Activated T-helper 2 cell treated with anti-CD3 and anti-CD28 coated beads, Interferon-gamma antibody, Interleukin-2, Interleukin-4, amounts not matched to agents 10 μg/mL and 5 μg/mL and 100 μg/mL, durations not matched to agents 14 hours and 24 hours and 36 hours (primary cell): Measurements from ENCODE around the gene PSMD2. TPM values are rescaled to one million over a fixed set of nuclear protein-coding genes. Genes with fewer than 3 reads are reported as not detected.

Source experiments
- DNase-seq: peaks from one replicate; pipeline ENCODE4 v3.0.0; 2021; ENCODE audit warnings: low spot score
- H3K27ac Mint-ChIP-seq: one replicate; pipeline ENCODE4 v1.8.0; 2021; ENCODE audit warnings: mixed read lengths
- H3K27me3 Mint-ChIP-seq: one replicate; pipeline ENCODE4 v1.8.0; 2021; ENCODE audit warnings: low read depth, mixed read lengths
- H3K36me3 Mint-ChIP-seq: one replicate; pipeline ENCODE4 v1.8.0; 2021; ENCODE audit warnings: low read depth, mixed read lengths
- H3K4me1 Mint-ChIP-seq: one replicate; pipeline ENCODE4 v1.8.0; 2021; ENCODE audit warnings: low read depth, mixed read lengths
- H3K4me3 Mint-ChIP-seq: one replicate; pipeline ENCODE4 v1.8.0; 2021; ENCODE audit warnings: low read depth, mild to moderate bottlenecking, moderate library complexity, mixed read lengths
- H3K9me3 Mint-ChIP-seq: one replicate; pipeline ENCODE4 v1.8.0; 2021; ENCODE audit warnings: mixed read lengths
- intact Hi-C: fragments of 100-400 bp; cut with micrococcal nuclease; formaldehyde crosslinking; loops from one replicate; pipeline ENCODE4 v1.15.1; 2023
- total RNA-seq: library from RNA; stranded (reverse); gene quantifications from 2 replicates; pipeline ENCODE4 v1.2.3, GENCODE V29; 2022

Gene PSMD2
- 268 and 275 TPM in 2 replicates for total RNA-seq

GRCh38 chr3:184298759-184299487 lies at the start of gene PSMD2:
PSMD2 (plus strand) TSS chr3:184299241; CDS start chr3:184299267, 26 bp downstream.
- H3K4me3 Mint-ChIP-seq, result peak within 1 kb of the TSS; percentile 92
- DNase-seq, result peak; percentile 94
- no peaks in the 10 kb centered on the region for H3K9me3 Mint-ChIP-seq
- peak within 1 kb of the TSS; percentile 58 for H3K27ac Mint-ChIP-seq
- peaks cover 17% of the 10 kb centered on the region for H3K4me1 Mint-ChIP-seq
- peaks cover 2% of the 10 kb centered on the region for H3K27me3 Mint-ChIP-seq
- H3K36me3 Mint-ChIP-seq, result peaks cover 40% of the 10 kb centered on the region
- intact Hi-C loops, result loop anchor here (1.0 to 2.0 kb wide), 6 partner anchors 15 to 144 kb away; partner anchors contain the start of genes ABCF3, AP2M1, DVL3 and EEF1AKMT4

GRCh38 chr3:184249412-184250166 lies 49.5 kb upstream of the PSMD2 start, which contains the start of gene EEF1AKMT4:
EEF1AKMT4 (plus strand) TSS chr3:184249672; CDS start chr3:184249695, 23 bp downstream.
- Mint-ChIP-seq H3K27ac (peak within 1 kb of the TSS; percentile 99), H3K36me3 (peaks cover 16% of the 10 kb centered on the region), H3K27me3 (no peaks in the 10 kb centered on the region), H3K9me3 (no peaks in the 10 kb centered on the region), H3K4me1 (peaks cover 7% of the 10 kb centered on the region), H3K4me3 (peak within 1 kb of the TSS; percentile 95)
- DNase-seq, result peak; percentile 96
- intact Hi-C loops, result loop anchor here (1.0 to 2.0 kb wide), 10 partner anchors 12 to 365 kb away; partner anchors contain the start of genes ABCC5, ABCF3, AP2M1 and CAMK2N2

- intact Hi-C loops, result loop anchor here (1.0 kb wide), 2 partner anchors 11 to 23 kb away; partner anchors contain the start of gene CAMK2N2
- H3K4me1 Mint-ChIP-seq, result peaks cover 7% of the 10 kb centered on the region
- DNase-seq, result peak; percentile 85
- peak overlapping the region; percentile 95 for H3K4me3 Mint-ChIP-seq
- H3K9me3 Mint-ChIP-seq, result no peaks in the 10 kb centered on the region
- peaks cover 9% of the 10 kb centered on the region for H3K36me3 Mint-ChIP-seq
- H3K27ac Mint-ChIP-seq, result peak overlapping the region; percentile 99
- H3K27me3 Mint-ChIP-seq, result no peaks in the 10 kb centered on the region
These were observed 48.7 kb upstream of the PSMD2 start for GRCh38 chr3:184250167-184250828.

GRCh38 chr3:184255291-184256039 lies 43.6 kb upstream of the PSMD2 start:
- Mint-ChIP-seq H3K4me3 (no peak overlapping the region), H3K27me3 (peaks cover 16% of the 10 kb centered on the region), H3K9me3 (no peaks in the 10 kb centered on the region), H3K27ac (no peak overlapping the region), H3K36me3 (peaks cover 9% of the 10 kb centered on the region), H3K4me1 (peaks cover 5% of the 10 kb centered on the region)
- intact Hi-C loops, result no loop called here
- DNase-seq, result no peak

GRCh38 chr3:184257083-184257915 lies 41.7 kb upstream of the PSMD2 start:
- intact Hi-C loops, result no loop called here
- H3K4me3 Mint-ChIP-seq, result no peak overlapping the region
- peaks cover 25% of the 10 kb centered on the region for H3K27me3 Mint-ChIP-seq
- no peak overlapping the region for H3K27ac Mint-ChIP-seq
- H3K9me3 Mint-ChIP-seq, result no peaks in the 10 kb centered on the region
- DNase-seq, result no peak
- peaks cover 13% of the 10 kb centered on the region for H3K4me1 Mint-ChIP-seq
- peaks cover 9% of the 10 kb centered on the region for H3K36me3 Mint-ChIP-seq

- Mint-ChIP-seq H3K9me3 (no peaks in the 10 kb centered on the region), H3K36me3 (peaks cover 9% of the 10 kb centered on the region), H3K4me1 (peaks cover 17% of the 10 kb centered on the region), H3K27me3 (peaks cover 33% of the 10 kb centered on the region), H3K27ac (no peak overlapping the region), H3K4me3 (no peak overlapping the region)
- intact Hi-C loops, result no loop called here
- no peak for DNase-seq
These were observed 40.1 kb upstream of the PSMD2 start for GRCh38 chr3:184258926-184259325.

- no peaks in the 10 kb centered on the region for H3K9me3 Mint-ChIP-seq
- H3K27ac Mint-ChIP-seq, result no peak overlapping the region
- intact Hi-C loops, result no loop called here
- peaks cover 17% of the 10 kb centered on the region for H3K4me1 Mint-ChIP-seq
- peaks cover 33% of the 10 kb centered on the region for H3K27me3 Mint-ChIP-seq
- H3K36me3 Mint-ChIP-seq, result peaks cover 9% of the 10 kb centered on the region
- no peak for DNase-seq
- peak overlapping the region; percentile 1 for H3K4me3 Mint-ChIP-seq
These were observed 39.6 kb upstream of the PSMD2 start for GRCh38 chr3:184259396-184259877.

- intact Hi-C loops, result no loop called here
- Mint-ChIP-seq H3K4me1 (peaks cover 17% of the 10 kb centered on the region), H3K27ac (no peak overlapping the region), H3K9me3 (no peaks in the 10 kb centered on the region), H3K27me3 (peaks cover 38% of the 10 kb centered on the region), H3K36me3 (peaks cover 9% of the 10 kb centered on the region), H3K4me3 (peak overlapping the region; percentile 72)
- DNase-seq, result peak; percentile 23
These were observed 38.9 kb upstream of the PSMD2 start for GRCh38 chr3:184259878-184260723.

- H3K27ac Mint-ChIP-seq, result no peak overlapping the region
- DNase-seq, result no peak
These were observed 38.2 kb upstream of the PSMD2 start for GRCh38 chr3:184260724-184261269.

GRCh38 chr3:184261270-184261853 lies 37.7 kb upstream of the PSMD2 start, which contains the start of gene CAMK2N2:
CAMK2N2 (minus strand) TSS chr3:184261553; CDS start chr3:184261285, 268 bp downstream.
- Mint-ChIP-seq H3K4me3 (peak within 1 kb of the TSS; percentile 89), H3K27ac (peak within 1 kb of the TSS; percentile 6), H3K36me3 (peaks cover 9% of the 10 kb centered on the region), H3K9me3 (no peaks in the 10 kb centered on the region), H3K27me3 (peaks cover 42% of the 10 kb centered on the region), H3K4me1 (peaks cover 14% of the 10 kb centered on the region)
- DNase-seq, result peak; percentile 42
- intact Hi-C loops, result loop anchor here (1.0 kb wide), 1 partner anchor 11 kb away; no protein-coding TSS in a partner anchor

More at GRCh38 chr3:184260724-184261269, 38.2 kb upstream of the PSMD2 start:
- H3K4me1 Mint-ChIP-seq, result peaks cover 14% of the 10 kb centered on the region
- peak overlapping the region; percentile 72 for H3K4me3 Mint-ChIP-seq
- H3K27me3 Mint-ChIP-seq, result peaks cover 42% of the 10 kb centered on the region
- H3K36me3 Mint-ChIP-seq, result peaks cover 9% of the 10 kb centered on the region
- intact Hi-C loops, result loop anchor here (1.0 kb wide), 1 partner anchor 10 kb away; no protein-coding TSS in a partner anchor
- H3K9me3 Mint-ChIP-seq, result no peaks in the 10 kb centered on the region
